ENCODE data around the gene TNFRSF6B.

Gene TNFRSF6B

GRCh38 chr20:63743210-63743970 lies 46.9 kb downstream of the TNFRSF6B start:
- no peak overlapping the region for H3K4me3 ChIP-seq (ENCODE audit: low read length)
- no peak for TF ChIP-seq ZNF274 (IDR thresholded peaks at IDR 0.05; ENCODE audit: low read depth, low read length)

- no peak for TF ChIP-seq ZNF274 (IDR thresholded peaks at IDR 0.05; ENCODE audit: low read depth, low read length)
- H3K4me3 ChIP-seq (ENCODE audit: low read length), result no peak overlapping the region
Measured at GRCh38 chr20:63744158-63744557, 47.7 kb downstream of the TNFRSF6B start.

DNA sequence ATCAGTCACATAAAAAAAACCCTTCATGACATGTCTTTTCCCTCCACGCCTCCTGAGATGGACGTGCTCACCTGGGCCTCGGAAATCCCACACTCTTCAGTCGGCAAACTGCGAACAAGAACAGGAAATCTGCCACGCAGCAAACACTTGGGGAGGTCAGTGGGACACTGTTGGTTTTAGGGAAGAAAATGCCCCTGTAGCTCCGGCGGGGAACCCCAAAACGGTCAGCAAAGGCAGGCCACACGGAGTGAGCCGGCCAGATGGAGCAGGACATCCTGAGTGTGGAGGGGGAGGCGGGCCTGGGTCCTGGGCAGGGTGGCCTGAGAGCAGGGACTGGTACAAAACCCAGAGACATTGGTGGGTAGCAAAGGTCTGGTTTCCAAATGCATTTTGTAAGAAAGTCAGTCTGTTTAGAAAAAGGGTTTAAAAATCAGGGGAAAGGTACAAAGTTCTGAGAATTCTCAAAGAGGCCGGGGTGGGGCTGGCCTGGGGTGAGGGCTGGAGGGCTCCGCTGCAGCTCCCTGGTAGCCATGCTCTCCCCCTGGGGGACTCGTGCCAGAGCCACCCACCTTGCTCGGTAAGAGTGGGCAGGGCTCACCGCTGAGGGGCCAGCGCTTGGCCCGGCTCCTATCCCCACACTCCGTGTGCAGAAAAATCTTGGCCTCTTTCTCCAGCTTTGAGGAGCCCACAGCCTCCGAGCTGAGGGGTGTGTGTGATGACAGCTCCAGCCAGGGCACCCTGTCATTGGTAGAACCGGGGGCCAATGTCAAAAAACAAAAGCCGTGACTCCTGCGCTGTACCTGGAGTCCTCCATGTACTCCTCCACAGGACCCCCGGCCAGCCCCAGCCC lies 48.3 kb downstream of the TNFRSF6B start:
- TF ChIP-seq ZNF274 (IDR thresholded peaks at IDR 0.05; ENCODE audit: low read depth, low read length), result no peak
- H3K4me3 ChIP-seq (ENCODE audit: low read length), result no peak overlapping the region

DNA sequence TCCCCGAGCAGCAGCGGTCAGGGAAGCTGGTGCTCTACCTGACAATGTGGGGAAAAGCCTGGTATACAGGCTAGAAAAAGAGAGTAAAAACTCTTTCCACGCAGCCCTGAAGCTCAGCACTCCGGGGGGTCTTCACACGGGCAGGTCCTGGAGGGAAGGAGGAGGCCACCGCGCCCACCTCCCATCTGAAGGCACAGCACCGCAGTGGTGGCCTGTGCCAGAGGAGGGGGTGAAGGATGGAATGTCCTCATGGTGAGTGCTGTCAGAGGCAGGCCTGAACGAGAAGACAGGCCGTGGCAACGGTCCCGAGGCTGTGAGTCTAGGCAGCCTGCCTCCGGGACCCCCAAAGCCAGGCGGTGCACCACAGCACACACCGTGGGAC lies 49.0 kb downstream of the TNFRSF6B start:
- no peak for TF ChIP-seq ZNF274 (IDR thresholded peaks at IDR 0.05; ENCODE audit: low read depth, low read length)
- no peak overlapping the region for H3K4me3 ChIP-seq (ENCODE audit: low read length)

GRCh38 chr20:63745961-63746731 lies 49.7 kb downstream of the TNFRSF6B start:
- no peak overlapping the region for H3K4me3 ChIP-seq (ENCODE audit: low read length)
- no peak for TF ChIP-seq ZNF274 (IDR thresholded peaks at IDR 0.05; ENCODE audit: low read depth, low read length)

DNA sequence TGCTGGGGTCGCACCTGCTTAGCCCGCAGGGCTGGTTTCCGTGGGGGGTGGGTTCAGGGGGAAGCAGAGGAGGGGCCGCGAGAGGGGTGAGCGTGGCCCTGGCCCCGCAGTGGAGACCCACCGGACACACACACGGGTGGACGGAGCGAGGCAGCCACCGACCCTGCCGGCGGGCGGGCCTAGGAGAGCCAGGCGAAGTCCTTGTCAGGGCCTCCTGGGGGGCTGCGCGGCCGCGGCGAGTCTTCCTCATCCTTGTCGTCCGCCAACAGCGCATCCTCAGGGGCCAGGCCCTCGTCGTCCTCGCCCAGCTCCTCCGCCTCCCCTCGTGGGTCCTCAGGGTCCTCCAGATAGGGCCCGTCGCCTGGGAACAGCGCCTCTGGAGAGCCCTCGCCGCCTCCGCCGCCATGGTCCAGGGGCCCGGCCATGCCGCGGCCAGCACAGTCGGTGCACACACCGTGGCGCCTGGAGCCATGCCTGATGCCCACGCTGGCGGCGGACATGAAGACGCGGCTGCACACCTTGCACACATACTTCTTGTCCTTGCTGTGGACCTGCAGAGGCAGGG lies 50.4 kb downstream of the TNFRSF6B start:
- no peak for TF ChIP-seq ZNF274 (IDR thresholded peaks at IDR 0.05; ENCODE audit: low read depth, low read length)
- H3K4me3 ChIP-seq (ENCODE audit: low read length), result no peak overlapping the region

DNA sequence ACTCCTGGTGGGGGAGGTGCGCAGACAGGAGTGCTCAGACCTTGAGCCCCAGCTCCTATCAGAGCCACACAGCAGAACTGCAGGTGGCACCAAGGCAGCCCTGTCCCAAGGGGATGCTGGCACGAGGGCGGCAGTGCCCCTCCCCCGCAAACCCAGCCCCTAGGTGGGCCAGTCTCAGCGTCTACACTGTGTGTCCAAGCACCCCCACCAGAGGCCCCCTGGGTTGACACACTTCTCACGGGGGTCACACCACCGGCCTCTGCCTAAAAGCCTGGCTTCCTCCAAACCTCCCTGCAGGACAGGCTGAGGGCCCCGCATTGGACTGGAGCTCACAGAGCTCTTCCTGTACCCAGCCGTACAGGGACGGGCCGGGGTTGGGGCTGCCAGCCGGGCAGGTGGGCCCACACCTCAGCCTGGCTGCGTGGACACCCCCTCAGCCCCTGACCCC lies 51.2 kb downstream of the TNFRSF6B start:
- no peak for TF ChIP-seq ZNF274 (IDR thresholded peaks at IDR 0.05; ENCODE audit: low read depth, low read length)
- H3K4me3 ChIP-seq (ENCODE audit: low read length), result no peak overlapping the region

Data from GM08714 (cell line).